ENCODE data around the gene OST4. TPM values are rescaled to one million over a fixed set of nuclear protein-coding genes. Genes with fewer than 3 reads are reported as not detected.

The OST4 gene
- total RNA-seq, 1 donor from 2014 or later, result 275 TPM

GRCh38 chr2:27093430-27094352, 22.2 kb upstream of the OST4 start:
- no peak for DNase-seq (ENCODE audit: low spot score)

DNA sequence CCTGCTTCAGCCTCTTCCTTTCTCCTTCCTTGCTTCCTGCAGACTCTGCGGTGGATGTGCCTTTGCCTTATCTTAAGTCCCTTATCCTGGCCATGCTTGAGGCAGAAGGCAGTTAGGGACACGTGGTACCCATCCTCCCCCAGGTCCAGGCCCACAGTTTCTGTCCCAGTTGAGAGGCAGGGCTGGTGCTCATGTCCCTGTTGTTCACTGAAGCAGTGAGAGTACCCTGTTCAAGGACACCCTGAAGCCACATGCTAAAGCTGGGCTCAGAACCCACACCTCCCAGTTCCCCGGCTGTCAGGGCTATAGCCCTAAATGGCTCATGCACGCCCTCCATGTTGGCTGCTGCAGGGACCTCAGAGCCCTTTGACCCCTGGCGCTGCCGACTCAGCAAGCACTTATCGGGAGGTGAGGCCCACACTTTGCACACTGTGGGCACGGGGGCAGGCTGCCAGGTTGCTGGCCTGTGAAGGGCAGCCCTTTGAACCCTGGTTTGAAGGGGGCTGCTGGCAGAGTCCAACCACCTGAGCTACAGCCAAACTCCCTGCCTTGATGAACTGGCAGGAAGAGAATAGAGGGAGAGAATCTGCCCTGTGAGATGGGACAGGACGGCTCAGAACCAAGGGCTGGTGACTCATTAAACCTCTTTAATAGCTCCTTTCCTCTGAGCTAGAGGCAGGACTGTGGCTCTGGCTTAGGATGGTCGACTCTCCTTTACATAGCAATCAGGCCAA, 21.4 kb upstream of the OST4 start:
- DNase-seq (ENCODE audit: low spot score), result no peak

GRCh38 chr2:27091746-27092695, 20.6 kb upstream of the OST4 start:
- no peak for DNase-seq (ENCODE audit: low spot score)

DNA sequence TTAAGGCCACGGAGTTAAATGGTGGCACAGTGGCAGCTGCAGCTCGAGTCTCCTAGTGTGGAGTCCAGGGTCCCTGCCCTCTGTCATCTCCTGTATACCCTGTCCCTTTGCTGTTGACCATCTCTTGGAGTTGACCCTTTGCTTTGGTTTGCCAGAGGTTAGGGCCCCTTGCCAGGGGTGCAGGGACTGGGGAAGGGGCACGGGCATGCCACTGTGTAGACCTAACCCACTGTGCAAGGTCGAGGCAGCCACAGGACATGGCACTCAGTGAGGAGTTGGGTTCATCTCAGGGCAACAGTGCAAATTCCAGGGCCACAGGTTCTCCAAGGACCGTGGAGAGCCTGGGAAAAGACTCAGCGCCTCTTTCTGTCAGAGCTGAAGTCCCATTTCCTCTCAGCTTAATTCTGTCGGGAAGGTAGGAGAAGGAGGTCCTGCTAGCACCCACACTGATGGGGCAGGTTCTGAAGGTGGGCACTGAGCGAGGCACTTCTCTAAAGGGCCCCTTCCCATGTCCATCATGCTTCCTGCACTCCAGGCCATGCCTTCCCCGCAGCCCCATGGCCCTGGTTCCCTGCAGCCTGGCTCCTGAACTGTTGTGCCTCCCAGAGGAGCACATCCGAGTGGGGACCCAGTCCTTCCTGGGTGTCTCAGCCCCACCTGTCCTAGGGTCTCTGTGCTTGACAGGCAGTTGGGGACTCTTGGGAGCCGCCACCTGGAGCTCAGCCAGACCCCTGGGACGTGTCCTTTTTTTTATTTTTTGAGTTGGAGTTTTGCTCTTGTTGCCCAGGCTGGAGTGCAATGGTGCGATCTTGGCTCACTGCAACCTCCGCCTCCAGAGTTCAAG, 17.9 kb upstream of the OST4 start:
- no peak for DNase-seq (ENCODE audit: low spot score)

DNA sequence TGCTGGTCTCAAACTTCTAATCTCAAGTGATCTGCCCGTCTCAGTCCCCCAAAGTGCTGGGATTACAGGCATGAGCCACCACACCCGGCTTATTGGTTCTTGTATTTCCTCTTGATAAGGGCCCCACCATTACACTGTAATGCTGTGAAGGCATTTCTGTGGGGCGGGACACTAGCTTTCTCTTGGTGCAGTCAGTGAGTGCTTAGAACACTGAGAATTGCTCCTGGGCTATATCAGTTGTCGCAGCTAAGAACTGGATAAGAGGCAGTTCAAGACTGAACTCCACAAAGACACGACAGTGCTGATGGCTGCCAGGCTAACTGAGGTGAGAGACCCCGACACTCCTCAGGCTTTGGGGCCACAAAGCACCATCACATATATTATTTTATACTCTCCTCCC, 17.2 kb upstream of the OST4 start:
- DNase-seq (ENCODE audit: low spot score), result no peak

DNA sequence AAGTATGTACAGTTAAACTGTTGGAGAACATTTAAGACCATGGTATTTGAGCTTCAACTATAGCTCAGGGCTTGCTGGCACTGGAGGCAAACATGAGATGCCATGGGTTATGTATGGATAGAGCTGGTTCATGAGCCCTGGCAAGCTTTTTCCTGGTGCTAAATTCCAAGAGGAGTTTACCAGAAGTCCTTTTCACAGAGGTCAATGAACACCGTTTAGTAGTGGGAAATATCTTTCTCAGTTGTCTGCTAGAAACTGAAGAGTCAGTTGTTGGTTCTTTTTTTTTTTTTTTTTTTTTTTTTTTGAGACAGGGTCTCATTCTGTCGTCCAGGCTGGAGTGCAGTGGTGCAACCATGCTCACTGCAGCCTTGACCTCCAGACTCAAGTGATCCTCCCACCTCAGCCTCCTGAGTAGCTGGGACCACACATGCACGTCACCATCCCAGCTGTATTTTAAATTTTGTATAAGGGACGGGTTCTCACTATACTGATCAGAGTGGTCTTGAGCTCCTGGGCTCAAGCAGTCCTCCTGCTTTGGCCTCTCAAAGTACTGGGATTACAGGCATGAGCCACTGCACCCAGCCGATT, 16.5 kb upstream of the OST4 start:
- no peak for DNase-seq (ENCODE audit: low spot score)

- no peak for DNase-seq (ENCODE audit: low spot score)
Observed at GRCh38 chr2:27086724-27087593, 15.5 kb upstream of the OST4 start, which contains the start of gene KHK. TSS of gene KHK (plus strand) at chr2:27086772. CDS start at chr2:27087260, 488 bp downstream.

GRCh38 chr2:27086090-27086723, 14.8 kb upstream of the OST4 start:
- peak; percentile 99 for DNase-seq (ENCODE audit: low spot score)

DNA sequence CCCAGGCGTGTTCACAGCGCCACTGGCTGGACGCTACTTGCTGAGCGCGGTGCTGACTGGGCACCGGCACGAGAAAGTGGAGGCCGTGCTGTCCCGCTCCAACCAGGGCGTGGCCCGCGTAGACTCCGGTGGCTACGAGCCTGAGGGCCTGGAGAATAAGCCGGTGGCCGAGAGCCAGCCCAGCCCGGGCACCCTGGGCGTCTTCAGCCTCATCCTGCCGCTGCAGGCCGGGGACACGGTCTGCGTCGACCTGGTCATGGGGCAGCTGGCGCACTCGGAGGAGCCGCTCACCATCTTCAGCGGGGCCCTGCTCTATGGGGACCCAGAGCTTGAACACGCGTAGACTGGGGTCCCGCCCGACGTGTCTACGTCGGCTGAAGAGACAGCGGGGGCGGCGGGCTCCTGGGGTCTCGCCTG, 14.2 kb upstream of the OST4 start:
- peak; percentile 94 for DNase-seq (ENCODE audit: low spot score)

GRCh38 chr2:27085062-27085672, 13.7 kb upstream of the OST4 start:
- DNase-seq (ENCODE audit: low spot score), result no peak

DNA sequence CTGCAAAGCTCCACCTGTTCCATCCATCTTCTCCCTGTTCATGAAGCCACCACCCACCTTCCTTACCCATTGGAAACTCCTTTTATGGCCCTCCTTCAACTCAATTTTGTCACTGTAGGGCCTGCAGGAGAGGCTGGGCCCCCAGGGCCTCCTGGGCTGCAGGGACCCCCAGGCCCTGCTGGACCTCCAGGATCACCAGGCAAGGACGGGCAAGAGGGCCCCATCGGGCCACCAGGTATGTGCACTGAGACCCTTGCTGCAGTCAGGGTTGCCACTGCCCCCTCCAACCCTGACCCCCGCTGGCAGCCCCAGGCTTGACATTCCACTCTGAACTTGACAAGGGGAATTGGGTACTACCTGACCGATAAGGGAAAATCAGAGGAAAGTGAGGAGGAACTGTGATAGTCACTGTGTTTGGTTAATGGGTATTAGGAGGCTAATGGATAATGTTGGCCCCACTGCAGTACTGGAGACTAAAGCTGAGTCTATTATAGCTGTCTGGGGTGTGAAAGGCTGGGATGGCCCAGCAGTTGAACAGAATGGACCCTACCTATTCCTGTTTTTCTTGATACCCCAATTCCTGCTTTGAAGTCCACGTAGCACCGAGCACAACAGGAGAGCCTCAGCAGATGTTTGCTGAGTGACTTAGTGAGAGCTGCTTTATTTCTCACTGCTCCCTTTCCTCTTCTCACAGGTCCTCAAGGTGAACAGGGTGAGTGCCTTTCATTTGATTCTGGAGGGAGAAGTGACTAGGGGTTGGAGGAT, 13.0 kb upstream of the OST4 start:
- DNase-seq (ENCODE audit: low spot score), result no peak

DNA sequence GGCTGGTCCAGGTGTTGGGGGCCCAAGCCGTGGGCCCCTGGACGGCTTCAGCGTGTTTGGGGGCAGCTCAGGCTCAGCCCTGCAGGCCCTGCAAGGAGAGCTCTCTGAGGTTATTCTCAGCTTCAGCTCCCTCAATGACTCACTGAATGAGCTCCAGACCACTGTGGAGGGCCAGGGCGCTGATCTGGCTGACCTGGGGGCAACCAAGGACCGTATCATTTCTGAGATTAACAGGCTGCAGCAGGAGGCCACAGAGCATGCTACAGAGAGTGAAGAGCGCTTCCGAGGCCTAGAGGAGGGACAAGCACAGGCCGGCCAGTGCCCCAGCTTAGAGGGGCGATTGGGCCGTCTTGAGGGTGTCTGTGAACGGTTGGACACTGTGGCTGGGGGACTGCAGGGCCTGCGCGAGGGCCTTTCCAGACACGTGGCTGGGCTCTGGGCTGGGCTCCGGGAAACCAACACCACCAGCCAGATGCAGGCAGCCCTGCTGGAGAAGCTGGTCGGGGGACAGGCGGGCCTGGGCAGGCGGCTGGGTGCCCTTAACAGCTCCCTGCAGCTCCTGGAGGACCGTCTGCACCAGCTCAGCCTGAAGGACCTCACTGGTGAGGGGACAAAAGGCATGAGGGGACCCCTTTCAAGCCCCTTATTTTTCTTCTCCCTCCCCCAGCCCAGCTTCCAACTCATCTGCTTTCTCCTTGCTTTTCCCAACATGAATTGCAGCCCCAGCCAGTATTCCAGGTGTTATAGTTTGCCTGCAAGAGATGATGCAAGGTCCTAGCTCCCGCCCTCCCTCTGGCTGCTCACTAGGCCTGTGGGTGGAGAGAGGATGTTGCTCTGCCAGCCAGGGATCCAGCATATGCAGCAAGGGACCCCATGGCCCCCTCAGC, 12.2 kb upstream of the OST4 start:
- DNase-seq (ENCODE audit: low spot score), result no peak

DNA sequence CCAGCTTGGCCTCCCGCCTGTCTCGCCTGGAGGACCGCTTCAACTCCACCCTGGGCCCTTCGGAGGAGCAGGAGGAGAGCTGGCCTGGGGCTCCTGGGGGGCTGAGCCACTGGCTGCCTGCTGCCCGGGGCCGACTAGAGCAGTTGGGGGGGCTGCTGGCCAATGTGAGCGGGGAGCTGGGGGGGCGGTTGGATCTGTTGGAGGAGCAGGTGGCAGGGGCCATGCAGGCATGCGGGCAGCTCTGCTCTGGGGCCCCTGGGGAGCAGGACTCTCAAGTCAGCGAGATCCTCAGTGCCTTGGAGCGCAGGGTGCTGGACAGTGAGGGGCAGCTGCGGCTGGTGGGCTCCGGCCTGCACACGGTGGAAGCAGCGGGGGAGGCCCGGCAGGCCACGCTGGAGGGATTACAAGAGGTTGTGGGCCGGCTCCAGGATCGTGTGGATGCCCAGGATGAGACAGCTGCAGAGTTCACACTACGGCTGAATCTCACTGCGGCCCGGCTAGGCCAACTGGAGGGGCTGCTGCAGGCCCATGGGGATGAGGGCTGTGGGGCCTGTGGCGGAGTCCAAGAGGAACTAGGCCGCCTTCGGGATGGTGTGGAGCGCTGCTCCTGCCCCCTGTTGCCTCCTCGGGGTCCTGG, 11.4 kb upstream of the OST4 start:
- no peak for DNase-seq (ENCODE audit: low spot score)

GRCh38 chr2:27081984-27082772, 10.7 kb upstream of the OST4 start:
- DNase-seq (ENCODE audit: low spot score), result no peak

- DNase-seq (ENCODE audit: low spot score), result no peak
Observed at GRCh38 chr2:27080603-27080936, 9.1 kb upstream of the OST4 start.
